G401 (cell line): ENCODE data around the gene DYRK1A. TPM values are rescaled to one million over a fixed set of nuclear protein-coding genes. Genes with fewer than 3 reads are reported as not detected.

ENCODE experiments used
- DNase-seq: peaks from one replicate; pipeline ENCODE4 v3.0.0-alpha.2; 2015; ENCODE audit warnings: low spot score
- in situ Hi-C: cut with HindIII; loops from 2 replicates; pipeline ENCODE4 v1.10.0; 2016; ENCODE audit warnings: low sequenced_read_pairs, mixed read lengths
- total RNA-seq: library from RNA; depleted of rRNA; stranded (reverse); fragments of >200 nt; shearing (Covaris generic); gene quantifications from 2 replicates; pipeline ENCODE4 v1.2.3, GENCODE V29; 2014

Gene DYRK1A
- total RNA-seq, 1 experiment from 2014 or later: 51.4 TPM

- in situ Hi-C loops: no loop called here
- DNase-seq: no peak
Measured at GRCh38 chr21:37363936-37364335, 2.6 kb upstream of the DYRK1A start.

GRCh38 chr21:37364722-37365121 is 1.9 kb upstream of the DYRK1A start:
- in situ Hi-C loops: no loop called here
- DNase-seq: no peak

GRCh38 chr21:37365517-37366481 is 774 bp upstream of the DYRK1A start:
- in situ Hi-C loops: no loop called here
- DNase-seq: peak; percentile 63

GRCh38 chr21:37367336-37367702 is 746 bp downstream of the DYRK1A start:
- in situ Hi-C loops: no loop called here
- DNase-seq: no peak

- DNase-seq: no peak
- in situ Hi-C loops: no loop called here
Measured at GRCh38 chr21:37367703-37368540, 1.3 kb downstream of the DYRK1A start.

- no peak for DNase-seq
- in situ Hi-C loops: no loop called here
Measured at GRCh38 chr21:37368541-37369279, 2.1 kb downstream of the DYRK1A start.

- in situ Hi-C loops: no loop called here
Measured at GRCh38 chr21:37369307-37369854, 2.8 kb downstream of the DYRK1A start.

GRCh38 chr21:37370152-37371040 is 3.8 kb downstream of the DYRK1A start:
- in situ Hi-C loops: no loop called here
- no peak for DNase-seq

More at GRCh38 chr21:37369307-37369854, 2.8 kb downstream of the DYRK1A start:
- no peak for DNase-seq

- in situ Hi-C loops: no loop called here
- no peak for DNase-seq
Measured at GRCh38 chr21:37371041-37371397, 4.4 kb downstream of the DYRK1A start.

GRCh38 chr21:37372127-37372731 is 5.7 kb downstream of the DYRK1A start:
- in situ Hi-C loops: no loop called here
- DNase-seq: no peak

GRCh38 chr21:37372951-37373350 is 6.4 kb downstream of the DYRK1A start:
- DNase-seq: no peak
- in situ Hi-C loops: no loop called here

GRCh38 chr21:37373539-37373938 is 7.0 kb downstream of the DYRK1A start:
- in situ Hi-C loops: no loop called here
- no peak for DNase-seq

- in situ Hi-C loops: no loop called here
- no peak for DNase-seq
Measured at GRCh38 chr21:37374027-37374426, 7.5 kb downstream of the DYRK1A start.

GRCh38 chr21:37375866-37376574 is 9.4 kb downstream of the DYRK1A start:
- no peak for DNase-seq
- in situ Hi-C loops: no loop called here

GRCh38 chr21:37378700-37379139 is 12.1 kb downstream of the DYRK1A start:
- in situ Hi-C loops: no loop called here
- DNase-seq: no peak

GRCh38 chr21:37380349-37381323 is 14.1 kb downstream of the DYRK1A start:
- in situ Hi-C loops: no loop called here
- DNase-seq: peak; percentile 94
